Thyroid gland (tissue), 4 donors: ENCODE data around the gene PPP1R13B. TPM values are rescaled to one million over a fixed set of nuclear protein-coding genes. Genes with fewer than 3 reads are reported as not detected.

Source experiments
- DNase-seq, 2 donors: peaks; one replicate each; pipeline ENCODE4 v3.0.0-alpha.2; 2019
- H3K27ac ChIP-seq, 3 donors: fragments of 200-600 bp; sonication (generic); 1 replicate in 2 of 3; 2 replicates in 1 of 3; pipeline ENCODE4 v1.5.1; 2016 to 2019; ENCODE audit warnings: mild to moderate bottlenecking in 1 of 3, moderate library complexity in 1 of 3
- H3K27me3 ChIP-seq: fragments of 200-600 bp; sonication (generic); one replicate; pipeline ENCODE4 v1.5.1; 2019
- H3K36me3 ChIP-seq, 2 donors: fragments of 200-600 bp; sonication (generic); one replicate each; pipeline ENCODE4 v1.5.1; 2016 to 2019
- H3K4me1 ChIP-seq, 2 donors: fragments of 200-600 bp; sonication (generic); one replicate each; pipeline ENCODE4 v1.5.1; 2017 to 2019
- H3K4me3 ChIP-seq, 3 donors: fragments of 200-600 bp; sonication (generic); replicated peaks in 1 of 3; 1 replicate in 2 of 3; 2 replicates in 1 of 3; pipeline ENCODE4 v1.5.1; 2016; ENCODE audit warnings: mild to moderate bottlenecking in 1 of 3
- H3K9me3 ChIP-seq: fragments of 200-600 bp; sonication (generic); one replicate; pipeline ENCODE4 v1.5.1; 2017
- CTCF ChIP-seq, 6 experiments: fragments of 200-600 bp in 3 of 6; fragments of 450-650 bp in 3 of 6; sonication (generic) in 3 of 6; IDR thresholded peaks; one replicate each; pipeline ENCODE4 v1.5.1; 2016 to 2019; ENCODE audit warnings: antibody characterized with exemption in 6 of 6, mild to moderate bottlenecking in 2 of 6, inconsistent platforms in 1 of 6, moderate library complexity in 1 of 6
- POLR2A ChIP-seq, 2 donors: fragments of 450-650 bp; IDR thresholded peaks; one replicate each; pipeline ENCODE4 v1.6.1; 2017; ENCODE audit warnings: antibody characterized with exemption in 2 of 2, mild to moderate bottlenecking in 2 of 2, moderate library complexity in 1 of 2
- whole genome bisulfite sequencing, 2 donors: methylation state at CpG; one replicate each; pipeline ENCODE4 v1.1.5; 2017; 5-methylcytosine and 5-hydroxymethylcytosine counted together
- intact Hi-C: fragments of 100-400 bp; cut with DNase I; formaldehyde crosslinking; loops from one replicate; pipeline ENCODE4 v1.15.1; 2023
- total RNA-seq, 4 donors: library from RNA; depleted of rRNA; stranded (reverse); fragments of >200 nt; gene quantifications; one replicate each; pipeline ENCODE4 v1.2.3, GENCODE V29; 2016

Gene PPP1R13B
- total RNA-seq, 4 donors from 2014 or later: 77.0 to 131 (median 81.8) TPM

- 90 to 95% methylated on average over 10 of the region's 10 CpGs for WGBS, 2 donors
- Histone ChIP-seq H3K27ac (no peak overlapping the region), H3K27me3 (no peaks in the 10 kb centered on the region), H3K4me3 (no peak overlapping the region), H3K36me3 (no peaks in the 10 kb centered on the region), H3K9me3 (no peaks in the 10 kb centered on the region), H3K4me1 (peaks cover 3 to 18% of the 10 kb centered on the region in 2 donors)
- TF ChIP-seq POLR2A (IDR thresholded peaks at IDR 0.05) (no peak), CTCF (IDR thresholded peaks at IDR 0.05) (no peak)
- intact Hi-C loops: no loop called here
- no peak for DNase-seq
Observed at GRCh38 chr14:103887557-103888115, 40.3 kb upstream of the PPP1R13B start.

GRCh38 chr14:103887170-103887501 lies 39.8 kb upstream of the PPP1R13B start:
- Histone ChIP-seq H3K27me3 (no peaks in the 10 kb centered on the region), H3K9me3 (no peaks in the 10 kb centered on the region), H3K4me3 (no peak overlapping the region), H3K36me3 (no peaks in the 10 kb centered on the region), H3K4me1 (peaks cover 4 to 21% of the 10 kb centered on the region in 2 donors), H3K27ac (no peak overlapping the region)
- intact Hi-C loops: no loop called here
- 82 to 92% methylated on average over 4 to 5 of the region's 6 CpGs for WGBS, 2 donors
- no peak for DNase-seq
- TF ChIP-seq CTCF (IDR thresholded peaks at IDR 0.05): no peak
- no peak for TF ChIP-seq POLR2A (IDR thresholded peaks at IDR 0.05)

GRCh38 chr14:103886304-103887169 lies 39.2 kb upstream of the PPP1R13B start:
- H3K27ac ChIP-seq: no peak overlapping the region
- TF ChIP-seq CTCF (IDR thresholded peaks at IDR 0.05): no peak
- no peak for TF ChIP-seq POLR2A (IDR thresholded peaks at IDR 0.05)
- no peak for DNase-seq
- H3K4me3 ChIP-seq: no peak overlapping the region
- H3K27me3 ChIP-seq: no peaks in the 10 kb centered on the region
- intact Hi-C loops: no loop called here
- H3K36me3 ChIP-seq: no peaks in the 10 kb centered on the region
- WGBS, 2 donors: 61 to 66% methylated on average over 22 to 27 of the region's 27 CpGs
- peaks cover 8 to 20% of the 10 kb centered on the region in 2 donors for H3K4me1 ChIP-seq
- H3K9me3 ChIP-seq: no peaks in the 10 kb centered on the region

GRCh38 chr14:103885509-103885932 lies 38.1 kb upstream of the PPP1R13B start:
- no peaks in the 10 kb centered on the region for H3K9me3 ChIP-seq
- DNase-seq: no peak
- intact Hi-C loops: no loop called here
- peaks cover 18 to 20% of the 10 kb centered on the region in 2 donors for H3K4me1 ChIP-seq
- no peak overlapping the region for H3K27ac ChIP-seq
- no peaks in the 10 kb centered on the region for H3K36me3 ChIP-seq
- H3K27me3 ChIP-seq: no peaks in the 10 kb centered on the region
- H3K4me3 ChIP-seq: no peak overlapping the region
- no peak for TF ChIP-seq POLR2A (IDR thresholded peaks at IDR 0.05)
- TF ChIP-seq CTCF (IDR thresholded peaks at IDR 0.05): no peak
- WGBS, 2 donors: 85 to 97% methylated on average over 5 to 14 of the region's 14 CpGs

GRCh38 chr14:103884854-103885253 lies 37.5 kb upstream of the PPP1R13B start:
- Histone ChIP-seq H3K4me3 (no peak overlapping the region), H3K36me3 (no peaks in the 10 kb centered on the region), H3K4me1 (peaks cover 25 to 26% of the 10 kb centered on the region in 2 donors), H3K9me3 (no peaks in the 10 kb centered on the region), H3K27ac (no peak overlapping the region), H3K27me3 (no peaks in the 10 kb centered on the region)
- TF ChIP-seq POLR2A (IDR thresholded peaks at IDR 0.05) (no peak), CTCF (IDR thresholded peaks at IDR 0.05) (no peak)
- intact Hi-C loops: no loop called here
- no peak for DNase-seq
- 98% methylated on average over 6 to 9 of the region's 9 CpGs for WGBS, 2 donors
